T-helper 17 cell (primary cell): Measurements from ENCODE around the gene GPATCH2L. TPM values are rescaled to one million over a fixed set of nuclear protein-coding genes. Genes with fewer than 3 reads are reported as not detected.

Experiments used
- ATAC-seq: fragments of 150-1000 bp; cut with Tn5 transposase; 2 replicates; pipeline ENCODE4 v1.10.0; 2021; ENCODE audit warnings: mild to moderate bottlenecking, moderate library complexity
- DNase-seq, 3 donors: peaks; one replicate each; pipeline versions ENCODE4 v3.0.0 to v3.0.0-alpha.2; 2020 to 2021
- H3K9me3 ChIP-seq: one replicate; pipeline ENCODE4 v1.7.0; 2013; ENCODE audit warnings: low read length, mild to moderate bottlenecking; ENCODE audit not compliant: control insufficient read depth, poor library complexity, severe bottlenecking
- H3K27ac Mint-ChIP-seq: one replicate; pipeline ENCODE4 v1.8.0; 2022; ENCODE audit warnings: mild to moderate bottlenecking, moderate library complexity, mixed read lengths
- H3K27me3 Mint-ChIP-seq: one replicate; pipeline ENCODE4 v1.8.0; 2022; ENCODE audit warnings: mixed read lengths
- H3K36me3 Mint-ChIP-seq: one replicate; pipeline ENCODE4 v1.8.0; 2022; ENCODE audit warnings: low read depth, mixed read lengths
- H3K4me1 Mint-ChIP-seq: one replicate; pipeline ENCODE4 v1.8.0; 2022; ENCODE audit warnings: mild to moderate bottlenecking, mixed read lengths
- H3K4me3 Mint-ChIP-seq: one replicate; pipeline ENCODE4 v1.8.0; 2022; ENCODE audit warnings: mild to moderate bottlenecking, moderate library complexity, mixed read lengths
- total RNA-seq, 4 donors: library from RNA in 2 of 4; stranded (reverse) in 2 of 4; gene quantifications; one replicate each; pipeline ENCODE4 v1.2.3 and lab custom pipeline; 2022 to 2026

GPATCH2L gene
- total RNA-seq, 2 donors from 2014 or later = 62.0 to 63.9 TPM

- H3K9me3 ChIP-seq = no peaks in the 10 kb centered on the region
- peaks cover 18% of the 10 kb centered on the region for H3K27me3 Mint-ChIP-seq
- no peaks in the 10 kb centered on the region for H3K4me1 Mint-ChIP-seq
- no peak overlapping the region for H3K4me3 Mint-ChIP-seq
- H3K36me3 Mint-ChIP-seq = peaks cover 4% of the 10 kb centered on the region
- no peak for ATAC-seq
- no peak overlapping the region for H3K27ac Mint-ChIP-seq
- DNase-seq = no peak
These were observed 107.5 kb downstream of the GPATCH2L start for GRCh38 chr14:76259029-76259735.

- peaks cover 4% of the 10 kb centered on the region for H3K36me3 Mint-ChIP-seq
- ATAC-seq (no peak), DNase-seq (no peak)
- no peak overlapping the region for H3K4me3 Mint-ChIP-seq
- no peak overlapping the region for H3K27ac Mint-ChIP-seq
- peaks cover 21% of the 10 kb centered on the region for H3K27me3 Mint-ChIP-seq
- no peaks in the 10 kb centered on the region for H3K4me1 Mint-ChIP-seq
- no peaks in the 10 kb centered on the region for H3K9me3 ChIP-seq
These were observed 109.0 kb downstream of the GPATCH2L start for GRCh38 chr14:76260749-76261148.

GRCh38 chr14:76261371-76261811 is 109.7 kb downstream of the GPATCH2L start:
- DNase-seq = no peak
- no peaks in the 10 kb centered on the region for H3K9me3 ChIP-seq
- Mint-ChIP-seq H3K27ac (no peak overlapping the region), H3K36me3 (peaks cover 4% of the 10 kb centered on the region), H3K4me1 (no peaks in the 10 kb centered on the region), H3K27me3 (peaks cover 27% of the 10 kb centered on the region), H3K4me3 (no peak overlapping the region)
- ATAC-seq = no peak

GRCh38 chr14:76262641-76263040 is 110.9 kb downstream of the GPATCH2L start:
- Mint-ChIP-seq H3K27me3 (peaks cover 28% of the 10 kb centered on the region), H3K27ac (no peak overlapping the region), H3K36me3 (peaks cover 4% of the 10 kb centered on the region), H3K4me3 (no peak overlapping the region), H3K4me1 (no peaks in the 10 kb centered on the region)
- H3K9me3 ChIP-seq = no peaks in the 10 kb centered on the region
- no peak for ATAC-seq
- DNase-seq = no peak

Other genes starting within 250 kb of the GPATCH2L start
- 1 to 10 TPM; 5.8 to 6.5 TPM for gene TGFB3, start 169.9 kb upstream of the GPATCH2L start, total RNA-seq
- gene IFT43, start 166.2 kb upstream of the GPATCH2L start, total RNA-seq = 10 to 100 TPM; 10.5 to 12.8 TPM
- under 1 TPM in 1 of 2 donors, not detected in 1; 0.40 TPM for gene ESRRB, start 224.2 kb downstream of the GPATCH2L start, total RNA-seq